Endothelial cell of umbilical vein (primary cell): ENCODE data around the gene HOXD12.
A peak's percentile ranks its signal among the peaks of the same experiment; 100 is the strongest.

Experiments used
- CTCF ChIP-seq, 2 donors: IDR thresholded peaks; 1 replicate in 1 of 2; 2 replicates in 1 of 2; pipeline ENCODE4 v1.5.1; 2011; ENCODE audit warnings: low read length in 2 of 2, mild to moderate bottlenecking in 2 of 2, moderate library complexity in 2 of 2, control low read depth in 1 of 2, inconsistent platforms in 1 of 2, low read depth in 1 of 2; ENCODE audit not compliant: insufficient read depth in 1 of 2; ENCODE audit errors: extremely low read depth in 1 of 2
- EZH2 ChIP-seq: IDR thresholded peaks from 2 replicates; pipeline ENCODE4 v1.6.1; 2012; ENCODE audit warnings: borderline replicate concordance, low read depth, mild to moderate bottlenecking, moderate library complexity, low read length, inconsistent platforms; ENCODE audit not compliant: severe bottlenecking
- GATA2 ChIP-seq: IDR thresholded peaks from 2 replicates; pipeline ENCODE4 v1.7.0; 2011; ENCODE audit warnings: low read depth, mild to moderate bottlenecking, moderate library complexity, mixed read lengths, low read length; ENCODE audit not compliant: insufficient read length, insufficient read depth
- MAX ChIP-seq: IDR thresholded peaks from 2 replicates; pipeline ENCODE4 v1.6.1; 2011; ENCODE audit not compliant: insufficient read depth, insufficient read length
- MYC ChIP-seq: IDR thresholded peaks from one replicate; pipeline ENCODE4 v1.6.1; 2011; ENCODE audit warnings: mild to moderate bottlenecking, low read depth, low read length
- POLR2A ChIP-seq: IDR thresholded peaks from 2 replicates; pipeline ENCODE4 v1.6.1; 2012; ENCODE audit warnings: low read depth, mild to moderate bottlenecking, control low read depth, low read length
- POLR2AphosphoS5 ChIP-seq: IDR thresholded peaks from 2 replicates; pipeline ENCODE4 v1.6.1; 2012; ENCODE audit warnings: low read depth, mild to moderate bottlenecking, control low read depth, low read length, moderate library complexity; ENCODE audit not compliant: insufficient read depth

GRCh38 chr2:176079285-176079830 is 20.2 kb upstream of the HOXD12 start:
- TF ChIP-seq POLR2AphosphoS5 (no peak), CTCF (IDR thresholded peaks at IDR 0.05; ENCODE audit: extremely low read depth in 1 of 2, insufficient read depth in 1 of 2, low read depth in 1 of 2, low read length in 2 of 2) (no peak), MYC (no peak), POLR2A (no peak), EZH2 (peak; percentile 62), GATA2 (no peak), MAX (no peak)
